Activated CD4-positive, alpha-beta memory T cell treated with anti-CD3 and anti-CD28 coated beads for 36 hours (primary cell): Measurements from ENCODE around the gene UBXN10. TPM values are rescaled to one million over a fixed set of nuclear protein-coding genes. Genes with fewer than 3 reads are reported as not detected.

Experiments used
- CTCF ChIA-PET: fragments of 350-600 bp; sonication (Branson Sonifier 250); formaldehyde crosslinking; loops from one replicate; lab custom pipeline; 2021; ENCODE audit warnings: antibody characterized with exemption, inconsistent platforms; lab: Charles Lee
- POLR2A ChIA-PET: fragments of 350-600 bp; sonication (Branson Sonifier 250); formaldehyde crosslinking; loops from one replicate; lab custom pipeline; 2021; ENCODE audit warnings: antibody characterized with exemption; lab: Charles Lee
- DNase-seq: peaks from one replicate; pipeline ENCODE4 v3.0.0-alpha.2; 2020
- H3K27ac Mint-ChIP-seq: one replicate; pipeline ENCODE4 v1.8.0; 2021; ENCODE audit warnings: mixed read lengths
- H3K27me3 Mint-ChIP-seq: one replicate; pipeline ENCODE4 v1.8.0; 2021; ENCODE audit warnings: mixed read lengths
- H3K36me3 Mint-ChIP-seq: one replicate; pipeline ENCODE4 v1.8.0; 2021; ENCODE audit warnings: mixed read lengths
- H3K4me1 Mint-ChIP-seq: one replicate; pipeline ENCODE4 v1.8.0; 2021; ENCODE audit warnings: low read depth, mixed read lengths
- H3K4me3 Mint-ChIP-seq: one replicate; pipeline ENCODE4 v1.8.0; 2021; ENCODE audit warnings: mild to moderate bottlenecking, mixed read lengths
- H3K9me3 Mint-ChIP-seq: one replicate; pipeline ENCODE4 v1.8.0; 2021; ENCODE audit warnings: mixed read lengths
- intact Hi-C: fragments of 100-400 bp; cut with micrococcal nuclease; formaldehyde crosslinking; loops from one replicate; pipeline ENCODE4 v1.15.1; 2023
- total RNA-seq, 2 experiments: library from RNA; stranded (reverse); gene quantifications; one replicate each; pipeline ENCODE4 v1.2.3, GENCODE V29; 2021

UBXN10 gene
- total RNA-seq, 2 experiments from 2014 or later, result 0.53 to 0.55 TPM

GRCh38 chr1:20143734-20144565 lies 41.9 kb upstream of the UBXN10 start:
- no peak overlapping the region for H3K4me3 Mint-ChIP-seq
- H3K27ac Mint-ChIP-seq, result no peak overlapping the region
- no peaks in the 10 kb centered on the region for H3K4me1 Mint-ChIP-seq
- no peaks in the 10 kb centered on the region for H3K9me3 Mint-ChIP-seq
- intact Hi-C loops, result no loop called here
- DNase-seq, result no peak
- POLR2A ChIA-PET, result no interaction called here
- H3K36me3 Mint-ChIP-seq, result no peaks in the 10 kb centered on the region
- CTCF ChIA-PET, result interaction anchor here (1.3 kb wide), 1 partner anchor 9 kb away, joined by 5 read pairs; no protein-coding TSS in a partner anchor
- H3K27me3 Mint-ChIP-seq, result no peaks in the 10 kb centered on the region

- no peak overlapping the region for H3K27ac Mint-ChIP-seq
- DNase-seq, result no peak
- CTCF ChIA-PET, result interaction anchor here (1.1 kb wide), 1 partner anchor 230 kb away, joined by 4 read pairs; no protein-coding TSS in a partner anchor
Observed at GRCh38 chr1:20147846-20148570, 37.9 kb upstream of the UBXN10 start.

GRCh38 chr1:20148571-20149500 lies 37.1 kb upstream of the UBXN10 start:
- H3K36me3 Mint-ChIP-seq, result no peaks in the 10 kb centered on the region
- no peak for DNase-seq
- CTCF ChIA-PET, result interaction anchor here (1.1 to 5.1 kb wide), 2 partner anchors 228 to 231 kb away, joined by 4 to 32 read pairs; no protein-coding TSS in a partner anchor
- intact Hi-C loops, result no loop called here
- POLR2A ChIA-PET, result no interaction called here
- H3K27ac Mint-ChIP-seq, result no peak overlapping the region
- no peaks in the 10 kb centered on the region for H3K9me3 Mint-ChIP-seq
- peaks cover 3% of the 10 kb centered on the region for H3K4me1 Mint-ChIP-seq
- peaks cover 3% of the 10 kb centered on the region for H3K27me3 Mint-ChIP-seq
- no peak overlapping the region for H3K4me3 Mint-ChIP-seq

More at GRCh38 chr1:20147846-20148570, 37.9 kb upstream of the UBXN10 start:
- Mint-ChIP-seq H3K4me3 (no peak overlapping the region), H3K36me3 (no peaks in the 10 kb centered on the region), H3K9me3 (no peaks in the 10 kb centered on the region), H3K4me1 (peaks cover 2% of the 10 kb centered on the region), H3K27me3 (peaks cover 3% of the 10 kb centered on the region)
- POLR2A ChIA-PET, result no interaction called here
- intact Hi-C loops, result no loop called here

- intact Hi-C loops, result no loop called here
- Mint-ChIP-seq H3K9me3 (no peaks in the 10 kb centered on the region), H3K36me3 (no peaks in the 10 kb centered on the region), H3K27me3 (peaks cover 3% of the 10 kb centered on the region), H3K4me3 (no peak overlapping the region), H3K27ac (no peak overlapping the region), H3K4me1 (peaks cover 12% of the 10 kb centered on the region)
- POLR2A ChIA-PET, result no interaction called here
- CTCF ChIA-PET, result interaction anchor here (5.1 to 5.5 kb wide), 3 partner anchors 45 to 233 kb away, joined by 32 to 52 read pairs (median 37); no protein-coding TSS in a partner anchor
- no peak for DNase-seq
Observed at GRCh38 chr1:20149601-20150325, 36.1 kb upstream of the UBXN10 start.

GRCh38 chr1:20150326-20150705 lies 35.6 kb upstream of the UBXN10 start:
- no peak overlapping the region for H3K4me3 Mint-ChIP-seq
- peaks cover 14% of the 10 kb centered on the region for H3K4me1 Mint-ChIP-seq
- H3K9me3 Mint-ChIP-seq, result no peaks in the 10 kb centered on the region
- intact Hi-C loops, result no loop called here
- ChIA-PET POLR2A (no interaction called here), CTCF (interaction anchor here (2.0 to 5.5 kb wide), 4 partner anchors 45 to 268 kb away, joined by 12 to 52 read pairs (median 34); partner anchors contain the start of gene OTUD3)
- H3K27ac Mint-ChIP-seq, result no peak overlapping the region
- no peak for DNase-seq
- no peaks in the 10 kb centered on the region for H3K36me3 Mint-ChIP-seq
- peaks cover 3% of the 10 kb centered on the region for H3K27me3 Mint-ChIP-seq

- no peak for DNase-seq
- Mint-ChIP-seq H3K4me3 (no peak overlapping the region), H3K27me3 (peaks cover 3% of the 10 kb centered on the region), H3K4me1 (peaks cover 14% of the 10 kb centered on the region), H3K9me3 (no peaks in the 10 kb centered on the region), H3K27ac (no peak overlapping the region), H3K36me3 (no peaks in the 10 kb centered on the region)
- ChIA-PET POLR2A (no interaction called here), CTCF (interaction anchor here (1.3 to 5.5 kb wide), 8 partner anchors 28 to 269 kb away, joined by 3 to 52 read pairs (median 18); partner anchors contain the start of gene OTUD3)
- intact Hi-C loops, result no loop called here
Observed at GRCh38 chr1:20150969-20151368, 34.9 kb upstream of the UBXN10 start.

- peak overlapping the region; percentile 53 for H3K4me3 Mint-ChIP-seq
- peaks cover 14% of the 10 kb centered on the region for H3K4me1 Mint-ChIP-seq
- no peaks in the 10 kb centered on the region for H3K36me3 Mint-ChIP-seq
- intact Hi-C loops, result loop anchor here (1.0 to 2.0 kb wide), 3 partner anchors 51 to 234 kb away; no protein-coding TSS in a partner anchor
- ChIA-PET POLR2A (no interaction called here), CTCF (interaction anchor here (0.5 to 5.5 kb wide), 29 partner anchors 8 to 341 kb away, joined by 3 to 52 read pairs (median 4); partner anchors contain the start of gene OTUD3)
- no peaks in the 10 kb centered on the region for H3K9me3 Mint-ChIP-seq
- H3K27ac Mint-ChIP-seq, result no peak overlapping the region
- H3K27me3 Mint-ChIP-seq, result peaks cover 3% of the 10 kb centered on the region
- peak; percentile 84 for DNase-seq
Observed at GRCh38 chr1:20151906-20152598, 33.8 kb upstream of the UBXN10 start.

GRCh38 chr1:20152599-20152930 lies 33.3 kb upstream of the UBXN10 start:
- H3K4me3 Mint-ChIP-seq, result peak overlapping the region; percentile 53
- no peak for DNase-seq
- POLR2A ChIA-PET, result no interaction called here
- no peak overlapping the region for H3K27ac Mint-ChIP-seq
- intact Hi-C loops, result loop anchor here (1.0 to 2.0 kb wide), 3 partner anchors 51 to 234 kb away; no protein-coding TSS in a partner anchor
- peaks cover 14% of the 10 kb centered on the region for H3K4me1 Mint-ChIP-seq
- H3K27me3 Mint-ChIP-seq, result peaks cover 3% of the 10 kb centered on the region
- no peaks in the 10 kb centered on the region for H3K9me3 Mint-ChIP-seq
- peaks cover 2% of the 10 kb centered on the region for H3K36me3 Mint-ChIP-seq
- CTCF ChIA-PET, result interaction anchor here (0.6 to 5.5 kb wide), 23 partner anchors 9 to 246 kb away, joined by 3 to 52 read pairs (median 4); no protein-coding TSS in a partner anchor

GRCh38 chr1:20153000-20153418 lies 32.9 kb upstream of the UBXN10 start:
- intact Hi-C loops, result loop anchor here (1.0 to 2.0 kb wide), 3 partner anchors 52 to 235 kb away; no protein-coding TSS in a partner anchor
- Mint-ChIP-seq H3K36me3 (peaks cover 2% of the 10 kb centered on the region), H3K27ac (no peak overlapping the region), H3K9me3 (peaks cover 2% of the 10 kb centered on the region), H3K27me3 (peaks cover 3% of the 10 kb centered on the region), H3K4me1 (peaks cover 14% of the 10 kb centered on the region), H3K4me3 (no peak overlapping the region)
- POLR2A ChIA-PET, result no interaction called here
- CTCF ChIA-PET, result interaction anchor here (0.6 to 5.5 kb wide), 18 partner anchors 8 to 243 kb away, joined by 3 to 52 read pairs (median 4); no protein-coding TSS in a partner anchor
- no peak for DNase-seq

GRCh38 chr1:20154301-20154831 lies 31.5 kb upstream of the UBXN10 start:
- Mint-ChIP-seq H3K4me3 (peak overlapping the region; percentile 18), H3K4me1 (peaks cover 14% of the 10 kb centered on the region), H3K27ac (no peak overlapping the region), H3K36me3 (peaks cover 2% of the 10 kb centered on the region), H3K27me3 (peaks cover 3% of the 10 kb centered on the region), H3K9me3 (peaks cover 12% of the 10 kb centered on the region)
- no peak for DNase-seq
- ChIA-PET POLR2A (no interaction called here), CTCF (interaction anchor here (4.0 to 5.5 kb wide), 4 partner anchors 41 to 237 kb away, joined by 23 to 52 read pairs (median 34); no protein-coding TSS in a partner anchor)
- intact Hi-C loops, result no loop called here
